HUES48 (cell line): ENCODE data around the gene ABLIM3.

ENCODE experiments used
- H3K27ac ChIP-seq: one replicate; pipeline ENCODE4 v1.7.0; 2013; ENCODE audit warnings: low read depth, low read length, inconsistent platforms
- H3K27me3 ChIP-seq: 2 replicates; pipeline ENCODE4 v1.6.1; 2013; ENCODE audit warnings: mild to moderate bottlenecking, low read length; ENCODE audit not compliant: control insufficient read depth, insufficient read depth
- H3K36me3 ChIP-seq: 2 replicates; pipeline ENCODE4 v1.6.1; 2013; ENCODE audit warnings: low read length; ENCODE audit not compliant: control insufficient read depth, insufficient read depth
- H3K4me1 ChIP-seq: 2 replicates; pipeline ENCODE4 v1.6.1; 2013; ENCODE audit warnings: mild to moderate bottlenecking, low read length; ENCODE audit not compliant: control insufficient read depth, insufficient read depth
- H3K4me3 ChIP-seq: 2 replicates; pipeline ENCODE4 v1.5.1; 2013; ENCODE audit warnings: mild to moderate bottlenecking, low read depth, low read length
- H3K9ac ChIP-seq: 2 replicates; pipeline ENCODE4 v1.6.1; 2013; ENCODE audit warnings: mild to moderate bottlenecking, low read depth, low read length, moderate library complexity
- H3K9me3 ChIP-seq: 2 replicates; pipeline ENCODE4 v1.6.1; 2013; ENCODE audit warnings: low read length; ENCODE audit not compliant: control insufficient read depth, insufficient read depth

Gene ABLIM3

DNA sequence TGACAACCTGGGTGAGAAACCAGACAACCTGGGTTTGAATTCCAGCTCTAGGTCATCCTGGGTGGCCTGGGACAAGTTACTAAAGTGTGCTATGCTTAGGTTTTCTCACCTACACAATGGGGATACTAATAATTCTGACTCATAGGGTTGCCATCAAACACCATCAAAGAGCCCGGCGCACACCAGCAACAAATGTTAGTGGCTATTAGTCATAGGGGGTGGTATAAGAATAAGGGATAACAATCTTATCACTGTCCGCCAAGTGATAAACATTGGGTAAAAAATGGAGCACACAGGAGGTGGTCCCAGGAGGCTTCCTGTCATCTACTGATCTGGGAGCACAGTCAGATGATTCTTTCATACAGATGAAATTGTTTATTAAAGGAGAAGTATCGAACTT, 68.9 kb downstream of the ABLIM3 start:
- no peaks in the 10 kb centered on the region for H3K4me1 ChIP-seq
- no peak overlapping the region for H3K4me3 ChIP-seq

DNA sequence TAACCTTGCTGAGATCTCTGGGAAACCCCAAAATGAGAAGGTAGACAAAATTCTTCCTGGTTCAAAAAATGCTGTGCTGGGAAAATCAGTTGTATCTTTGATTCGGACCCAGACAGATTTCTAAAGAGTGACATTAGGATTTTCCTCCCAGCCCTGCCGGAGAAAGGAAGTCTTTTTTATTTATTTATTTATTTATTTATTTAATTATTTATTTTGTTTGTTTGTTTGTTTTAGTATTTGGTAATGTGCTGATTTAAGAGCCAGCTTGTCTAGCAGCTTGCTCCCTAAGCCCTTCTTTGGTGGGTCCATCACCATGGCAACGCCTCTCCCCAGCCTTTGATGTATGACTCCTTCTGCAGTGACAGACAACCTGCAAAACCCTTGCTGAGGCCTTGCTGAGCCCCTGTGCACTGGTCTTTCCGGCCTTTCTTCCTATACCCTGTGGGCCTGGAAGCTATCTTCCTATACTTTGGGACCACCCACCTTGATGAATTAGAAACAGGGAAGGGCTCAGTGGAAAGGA, 69.7 kb downstream of the ABLIM3 start:
- H3K9me3 ChIP-seq = no peaks in the 10 kb centered on the region
- no peak overlapping the region for H3K27ac ChIP-seq
- H3K4me3 ChIP-seq = no peak overlapping the region
- H3K27me3 ChIP-seq = no peaks in the 10 kb centered on the region
- H3K4me1 ChIP-seq = no peaks in the 10 kb centered on the region
- H3K36me3 ChIP-seq = no peaks in the 10 kb centered on the region
- H3K9ac ChIP-seq = no peak overlapping the region

More for the DNA sequence above, 68.9 kb downstream of the ABLIM3 start:
- Histone ChIP-seq H3K36me3 (no peaks in the 10 kb centered on the region), H3K9ac (no peak overlapping the region), H3K27ac (no peak overlapping the region), H3K9me3 (no peaks in the 10 kb centered on the region), H3K27me3 (no peaks in the 10 kb centered on the region)

DNA sequence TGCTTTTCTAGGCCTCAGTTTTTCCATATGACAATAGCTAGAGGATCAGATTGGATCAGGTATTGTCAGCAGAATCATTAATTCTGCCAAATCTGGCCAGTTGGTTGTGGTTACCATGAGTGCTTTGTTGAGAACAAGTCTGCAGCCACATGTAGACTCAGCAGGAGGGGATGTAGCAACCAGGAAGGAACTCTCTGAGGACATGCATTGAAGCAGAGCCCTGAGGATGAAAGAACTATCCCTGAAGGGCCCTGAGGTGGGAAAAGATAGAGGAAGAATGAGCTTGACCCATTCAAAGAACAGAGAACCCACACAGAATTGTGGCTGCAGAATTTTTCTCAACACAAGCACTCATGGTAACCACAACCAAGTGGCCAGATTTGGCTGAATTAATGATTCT, 70.3 kb downstream of the ABLIM3 start:
- no peaks in the 10 kb centered on the region for H3K9me3 ChIP-seq
- H3K4me3 ChIP-seq = no peak overlapping the region
- no peaks in the 10 kb centered on the region for H3K27me3 ChIP-seq
- H3K9ac ChIP-seq = no peak overlapping the region
- no peaks in the 10 kb centered on the region for H3K36me3 ChIP-seq
- no peak overlapping the region for H3K27ac ChIP-seq
- no peaks in the 10 kb centered on the region for H3K4me1 ChIP-seq

- no peak overlapping the region for H3K4me3 ChIP-seq
- H3K27ac ChIP-seq = no peak overlapping the region
- no peaks in the 10 kb centered on the region for H3K4me1 ChIP-seq
- H3K9me3 ChIP-seq = no peaks in the 10 kb centered on the region
- H3K36me3 ChIP-seq = no peaks in the 10 kb centered on the region
- H3K27me3 ChIP-seq = no peaks in the 10 kb centered on the region
- H3K9ac ChIP-seq = no peak overlapping the region
These were observed 71.1 kb downstream of the ABLIM3 start for GRCh38 chr5:149212198-149212951.

DNA sequence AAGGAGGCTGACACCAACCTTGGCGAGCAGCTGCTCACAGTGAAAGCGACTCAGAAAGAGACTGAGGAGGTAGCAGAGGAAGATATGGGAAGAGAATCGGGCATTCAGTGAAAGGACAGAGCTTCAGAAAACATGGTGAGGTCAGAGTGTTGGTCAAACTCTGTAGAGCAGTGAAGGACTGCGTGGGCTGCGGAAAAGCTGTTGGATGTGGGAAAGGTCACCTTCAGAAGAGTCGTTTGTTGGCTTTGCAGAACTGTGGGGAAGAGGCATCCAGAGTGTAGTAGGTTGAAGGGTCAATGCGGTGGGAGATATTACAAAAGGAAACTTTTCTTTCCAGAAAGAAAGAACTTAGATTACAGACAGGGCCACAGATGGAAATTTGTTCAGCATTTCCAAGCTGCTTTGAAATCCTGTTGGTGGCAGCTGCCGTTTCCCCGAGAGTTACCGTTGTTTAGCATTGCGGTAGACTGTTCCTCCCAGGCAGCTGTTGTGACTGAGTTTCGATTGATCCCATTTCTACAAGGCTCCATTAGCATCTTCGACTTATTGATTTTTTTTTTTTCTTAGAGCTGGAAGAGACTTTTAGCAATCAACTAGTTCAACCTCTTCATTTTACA, 72.1 kb downstream of the ABLIM3 start:
- H3K4me1 ChIP-seq = no peaks in the 10 kb centered on the region
- H3K9me3 ChIP-seq = no peaks in the 10 kb centered on the region
- H3K36me3 ChIP-seq = no peaks in the 10 kb centered on the region
- H3K9ac ChIP-seq = no peak overlapping the region
- H3K27ac ChIP-seq = no peak overlapping the region
- H3K4me3 ChIP-seq = no peak overlapping the region
- H3K27me3 ChIP-seq = no peaks in the 10 kb centered on the region

DNA sequence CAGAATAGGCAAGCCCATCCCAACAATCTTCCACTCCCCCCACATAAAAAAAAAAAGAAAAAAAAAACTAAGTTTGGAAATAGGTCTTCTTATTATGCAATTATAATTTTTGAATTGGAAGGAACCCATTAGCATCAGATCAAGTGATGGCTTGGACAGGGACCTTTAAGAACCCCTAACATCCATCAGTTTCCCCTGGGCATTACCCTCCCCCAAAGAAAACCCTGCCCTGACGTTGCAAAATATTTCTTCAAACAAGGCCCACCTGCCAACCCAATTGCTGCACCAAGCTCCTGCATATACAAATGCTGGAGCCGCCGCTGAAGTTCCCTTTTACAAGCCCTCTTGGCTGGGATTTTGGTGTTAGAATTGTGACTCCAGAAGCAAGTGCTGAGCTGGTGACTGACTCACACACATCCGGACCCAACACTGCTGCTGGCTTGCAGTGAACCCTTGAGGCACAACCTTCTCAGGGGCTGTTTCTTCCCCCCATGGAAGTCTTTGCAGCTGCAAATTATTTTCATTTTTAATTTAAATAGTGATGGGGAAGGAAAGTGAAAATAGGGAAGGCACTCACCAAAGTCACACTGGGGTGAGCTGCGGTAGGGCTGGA, 74.3 kb downstream of the ABLIM3 start:
- Histone ChIP-seq H3K9me3 (no peaks in the 10 kb centered on the region), H3K36me3 (no peaks in the 10 kb centered on the region), H3K4me3 (no peak overlapping the region), H3K9ac (no peak overlapping the region), H3K27me3 (no peaks in the 10 kb centered on the region), H3K27ac (no peak overlapping the region), H3K4me1 (no peaks in the 10 kb centered on the region)

DNA sequence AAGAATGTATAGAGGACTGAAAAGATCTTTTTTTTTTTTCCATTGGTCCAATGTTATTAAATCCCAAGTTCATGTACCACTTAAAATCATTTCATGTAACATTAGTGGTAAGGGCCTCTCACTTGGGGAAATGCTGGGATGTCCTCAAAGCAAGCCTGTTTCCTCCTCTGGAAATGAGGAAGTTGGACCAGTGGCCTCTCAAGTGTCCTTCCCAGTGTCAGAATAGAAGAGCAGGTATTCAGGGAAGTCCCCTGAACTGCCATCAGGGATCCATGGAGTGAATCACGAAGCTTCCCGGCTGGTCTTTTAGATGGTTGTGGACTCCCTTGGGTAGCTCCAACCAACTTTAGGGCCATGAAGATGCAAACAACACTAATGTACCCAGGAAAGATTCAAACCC, 75.2 kb downstream of the ABLIM3 start:
- Histone ChIP-seq H3K4me1 (no peaks in the 10 kb centered on the region), H3K27me3 (no peaks in the 10 kb centered on the region), H3K36me3 (no peaks in the 10 kb centered on the region), H3K9me3 (no peaks in the 10 kb centered on the region), H3K27ac (no peak overlapping the region), H3K9ac (no peak overlapping the region), H3K4me3 (no peak overlapping the region)

DNA sequence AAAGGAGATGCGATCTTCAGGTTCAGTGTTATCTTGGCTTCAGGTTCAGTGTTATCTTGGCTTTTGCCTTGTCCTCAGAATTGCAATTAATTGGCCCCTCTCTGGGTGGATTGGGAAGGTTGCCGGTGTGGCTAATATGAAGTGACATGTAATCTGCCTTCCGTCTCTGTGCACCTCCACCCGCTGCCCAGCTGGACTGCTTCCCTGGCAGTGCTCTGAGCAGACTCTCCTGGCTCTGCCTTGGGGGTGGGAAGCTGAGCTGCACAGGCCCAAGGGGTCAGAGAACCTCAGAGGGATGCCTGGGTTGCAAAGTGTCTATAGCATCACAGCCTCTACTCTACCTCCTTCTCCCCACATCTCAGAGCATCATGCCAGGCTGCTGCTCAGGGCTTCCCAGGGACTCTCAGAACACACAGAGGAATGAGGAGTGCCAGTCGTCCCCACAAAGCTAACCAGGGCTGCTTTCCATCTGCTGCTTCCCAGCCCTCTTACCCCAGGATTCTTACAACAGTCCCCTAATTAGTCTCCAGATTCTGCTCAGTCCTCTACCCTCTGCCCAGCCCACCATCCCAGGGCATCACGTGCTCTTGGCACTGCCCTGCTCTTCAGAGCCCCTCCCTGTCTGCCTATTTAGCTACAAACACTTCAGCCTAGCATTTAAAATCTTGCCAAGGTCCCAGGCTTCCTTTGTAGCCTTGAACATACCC, 76.0 kb downstream of the ABLIM3 start:
- no peak overlapping the region for H3K27ac ChIP-seq
- H3K9ac ChIP-seq = no peak overlapping the region
- no peaks in the 10 kb centered on the region for H3K9me3 ChIP-seq
- no peaks in the 10 kb centered on the region for H3K36me3 ChIP-seq
- H3K27me3 ChIP-seq = no peaks in the 10 kb centered on the region
- no peaks in the 10 kb centered on the region for H3K4me1 ChIP-seq
- no peak overlapping the region for H3K4me3 ChIP-seq

- no peaks in the 10 kb centered on the region for H3K27me3 ChIP-seq
These were observed 76.5 kb downstream of the ABLIM3 start for GRCh38 chr5:149217803-149218155.

DNA sequence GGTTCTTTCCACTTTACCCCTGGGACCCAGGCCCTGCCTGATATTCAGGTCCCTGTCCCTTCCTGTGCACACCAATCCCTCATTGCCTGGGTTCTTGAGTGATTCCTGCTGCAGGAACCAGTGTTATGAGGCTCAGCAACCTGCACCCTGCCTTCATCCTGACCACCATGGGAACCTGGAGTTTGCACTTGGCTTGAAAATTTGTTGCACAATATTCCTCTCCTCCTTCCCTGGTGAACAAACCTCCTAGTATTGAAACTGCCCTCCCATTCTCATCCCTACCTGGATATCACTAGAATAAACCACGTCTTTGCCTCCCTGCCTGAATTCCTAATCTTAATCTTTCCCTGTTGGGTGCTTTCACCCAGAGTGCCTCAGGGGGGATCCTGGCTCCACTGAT, 78.3 kb downstream of the ABLIM3 start:
- no peaks in the 10 kb centered on the region for H3K36me3 ChIP-seq
- no peaks in the 10 kb centered on the region for H3K4me1 ChIP-seq
- H3K27ac ChIP-seq = no peak overlapping the region
- no peak overlapping the region for H3K9ac ChIP-seq
- H3K4me3 ChIP-seq = no peak overlapping the region
- H3K27me3 ChIP-seq = no peaks in the 10 kb centered on the region
- H3K9me3 ChIP-seq = no peaks in the 10 kb centered on the region

More at GRCh38 chr5:149217803-149218155, 76.5 kb downstream of the ABLIM3 start:
- H3K27ac ChIP-seq = no peak overlapping the region
- no peak overlapping the region for H3K4me3 ChIP-seq
- H3K4me1 ChIP-seq = no peaks in the 10 kb centered on the region
- H3K9ac ChIP-seq = no peak overlapping the region
- no peaks in the 10 kb centered on the region for H3K36me3 ChIP-seq
- H3K9me3 ChIP-seq = no peaks in the 10 kb centered on the region

DNA sequence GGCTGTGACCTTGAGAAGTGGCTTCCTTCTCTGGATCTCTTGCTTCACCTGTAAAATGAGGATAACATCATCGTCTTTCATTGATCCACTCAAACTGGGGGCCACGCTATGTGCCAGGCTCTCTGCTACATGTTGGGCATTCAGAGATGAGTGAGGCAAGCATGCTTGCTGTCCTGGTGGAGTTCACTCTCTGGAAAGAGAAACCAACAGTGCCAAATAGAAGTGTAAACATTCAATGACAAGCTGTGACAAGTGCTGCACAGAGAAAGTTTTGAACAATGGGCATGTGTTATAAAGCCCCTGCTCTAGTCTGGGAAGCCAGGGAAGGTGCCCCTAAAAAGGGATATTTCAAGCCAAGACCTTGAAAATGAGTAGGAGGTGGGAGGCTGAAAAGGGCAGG, 79.5 kb downstream of the ABLIM3 start:
- Histone ChIP-seq H3K4me3 (no peak overlapping the region), H3K36me3 (no peaks in the 10 kb centered on the region), H3K9ac (no peak overlapping the region), H3K9me3 (no peaks in the 10 kb centered on the region), H3K27ac (no peak overlapping the region), H3K4me1 (no peaks in the 10 kb centered on the region), H3K27me3 (no peaks in the 10 kb centered on the region)
